Lung (tissue), 12 donors: ENCODE data around the gene NR5A1. TPM values are rescaled to one million over a fixed set of nuclear protein-coding genes. Genes with fewer than 3 reads are reported as not detected.

Experiments used
- ATAC-seq: fragments of 200-7000 bp; cut with Tn5 transposase; one replicate; pipeline ENCODE4 v1.9.1; 2020; ENCODE audit warnings: moderate number of reproducible peaks; ENCODE audit not compliant: insufficient read depth, low FRiP score
- DNase-seq, 3 donors: peaks; one replicate each; pipeline ENCODE4 v3.0.0-alpha.2; 2013 to 2017
- H3K27ac ChIP-seq, 2 donors: one replicate each; pipeline ENCODE4 v1.5.1; 2013; ENCODE audit warnings: mild to moderate bottlenecking in 2 of 2, moderate library complexity in 2 of 2, control low read depth in 1 of 2, inconsistent platforms in 1 of 2, low read depth in 1 of 2, low read length in 1 of 2
- H3K27me3 ChIP-seq, 3 donors: one replicate each; pipeline ENCODE4 v1.5.1; 2013; ENCODE audit warnings: low read length in 2 of 3; ENCODE audit not compliant: control insufficient read depth in 3 of 3, insufficient read depth in 3 of 3
- H3K36me3 ChIP-seq, 4 donors: one replicate each; pipeline ENCODE4 v1.5.1; 2013; ENCODE audit warnings: low read length in 4 of 4, mild to moderate bottlenecking in 1 of 4, moderate library complexity in 1 of 4; ENCODE audit not compliant: control insufficient read depth in 4 of 4, insufficient read depth in 4 of 4
- H3K4me1 ChIP-seq, 5 donors: one replicate each; pipeline ENCODE4 v1.5.1; 2013; ENCODE audit warnings: low read length in 5 of 5, mild to moderate bottlenecking in 2 of 5, moderate library complexity in 1 of 5; ENCODE audit not compliant: control insufficient read depth in 5 of 5, insufficient read depth in 5 of 5
- H3K4me3 ChIP-seq: one replicate; pipeline ENCODE4 v1.5.1; 2013; ENCODE audit warnings: mild to moderate bottlenecking, control low read depth, moderate library complexity
- H3K9ac ChIP-seq, 2 donors: one replicate each; pipeline ENCODE4 v1.5.1; 2013; ENCODE audit warnings: low read length in 2 of 2, control low read depth in 1 of 2; ENCODE audit not compliant: insufficient read depth in 1 of 2
- H3K9me3 ChIP-seq, 4 donors: one replicate each; pipeline ENCODE4 v1.5.1; 2013; ENCODE audit warnings: low read length in 3 of 4, mild to moderate bottlenecking in 1 of 4, moderate library complexity in 1 of 4; ENCODE audit not compliant: control insufficient read depth in 4 of 4, insufficient read depth in 3 of 4
- CTCF ChIP-seq: IDR thresholded peaks from 2 replicates; pipeline ENCODE4 v1.5.1; 2012; ENCODE audit warnings: mild to moderate bottlenecking; ENCODE audit errors: control extremely low read depth, extremely low read depth
- WGBS, 2 donors: extraction: QIAGEN DNeasy Blood & Tissue Kit; methylation state at CpG; one replicate each; pipeline ENCODE4 v1.1.7; 2013; 5-methylcytosine and 5-hydroxymethylcytosine counted together
- polyA plus RNA-seq, 2 donors: library from polyadenylated mRNA; stranded (reverse); fragments of 200-250 nt; gene quantifications; one replicate each; pipeline ENCODE4 v1.2.1, GENCODE V29; 2013
- total RNA-seq, 2 donors: library from RNA; depleted of rRNA in 1 of 2; stranded (reverse); fragments of >200 nt in 1 of 2; gene quantifications; one replicate each; pipeline ENCODE4 v1.2.1, GENCODE V29; 2014 to 2021
- donor health status: control.
- donor health status: control.
- donor health status: Bipolar disorder and iron deficiency.
- donor health status: healthy.
- donor health status: DM: yes; HTN: yes; CAD: no.

NR5A1 gene
- total and polyA plus RNA-seq, 4 donors, result 0.02 to 0.37 (median 0.09) TPM; not detected in 1

- no peak for ATAC-seq
Measured at GRCh38 chr9:124454791-124455443, 52.3 kb downstream of the NR5A1 start.

GRCh38 chr9:124454296-124454695 is 52.9 kb downstream of the NR5A1 start:
- no peak overlapping the region for H3K27ac ChIP-seq
- H3K9ac ChIP-seq, result no peak overlapping the region
- no peak overlapping the region for H3K4me3 ChIP-seq
- H3K9me3 ChIP-seq, result peaks cover 0 to 14% (median 0%) of the 10 kb centered on the region in 4 donors
- no peak for ATAC-seq
- no peaks in the 10 kb centered on the region for H3K36me3 ChIP-seq
- peaks cover 0 to 14% (median 0%) of the 10 kb centered on the region in 5 donors for H3K4me1 ChIP-seq
- TF ChIP-seq CTCF, result no peak
- no peak for DNase-seq
- peaks cover 16 to 30% (median 29%) of the 10 kb centered on the region in 3 donors for H3K27me3 ChIP-seq
- 81 to 89% methylated on average over 9 of the region's 9 CpGs for WGBS, 2 donors

More at GRCh38 chr9:124454791-124455443, 52.3 kb downstream of the NR5A1 start:
- Histone ChIP-seq H3K36me3 (no peaks in the 10 kb centered on the region), H3K9me3 (peaks cover 0 to 14% (median 0%) of the 10 kb centered on the region in 4 donors), H3K4me3 (no peak overlapping the region), H3K27me3 (peaks cover 16 to 30% (median 29%) of the 10 kb centered on the region in 3 donors), H3K9ac (no peak overlapping the region), H3K27ac (no peak overlapping the region), H3K4me1 (peaks cover 0 to 14% (median 0%) of the 10 kb centered on the region in 5 donors)
- WGBS, 2 donors, result 84 to 86% methylated on average over 14 of the region's 14 CpGs
- no peak for DNase-seq
- TF ChIP-seq CTCF, result no peak

GRCh38 chr9:124453586-124454191 is 53.5 kb downstream of the NR5A1 start:
- peaks cover 17 to 30% (median 29%) of the 10 kb centered on the region in 3 donors for H3K27me3 ChIP-seq
- H3K27ac ChIP-seq, result no peak overlapping the region
- H3K9me3 ChIP-seq, result peaks cover 0 to 14% (median 0%) of the 10 kb centered on the region in 4 donors
- no peak for TF ChIP-seq CTCF
- peaks cover 0 to 14% (median 0%) of the 10 kb centered on the region in 5 donors for H3K4me1 ChIP-seq
- no peak overlapping the region for H3K4me3 ChIP-seq
- H3K9ac ChIP-seq, result no peak overlapping the region
- WGBS, 2 donors, result 30 to 36% methylated on average over 33 to 35 of the region's 35 CpGs
- no peak for ATAC-seq
- no peak for DNase-seq
- no peaks in the 10 kb centered on the region for H3K36me3 ChIP-seq
